Measurements from ENCODE around the gene PIGT. TPM values are rescaled to one million over a fixed set of nuclear protein-coding genes. Genes with fewer than 3 reads are reported as not detected.
"Not testable (repeated sequence)": the region's sequence is repeated elsewhere in the genome, so short reads cannot be mapped to it uniquely, and the experiment has no call there.

The PIGT gene
- total RNA-seq, 1 donor from 2014 or later: 87.7 TPM

DNA sequence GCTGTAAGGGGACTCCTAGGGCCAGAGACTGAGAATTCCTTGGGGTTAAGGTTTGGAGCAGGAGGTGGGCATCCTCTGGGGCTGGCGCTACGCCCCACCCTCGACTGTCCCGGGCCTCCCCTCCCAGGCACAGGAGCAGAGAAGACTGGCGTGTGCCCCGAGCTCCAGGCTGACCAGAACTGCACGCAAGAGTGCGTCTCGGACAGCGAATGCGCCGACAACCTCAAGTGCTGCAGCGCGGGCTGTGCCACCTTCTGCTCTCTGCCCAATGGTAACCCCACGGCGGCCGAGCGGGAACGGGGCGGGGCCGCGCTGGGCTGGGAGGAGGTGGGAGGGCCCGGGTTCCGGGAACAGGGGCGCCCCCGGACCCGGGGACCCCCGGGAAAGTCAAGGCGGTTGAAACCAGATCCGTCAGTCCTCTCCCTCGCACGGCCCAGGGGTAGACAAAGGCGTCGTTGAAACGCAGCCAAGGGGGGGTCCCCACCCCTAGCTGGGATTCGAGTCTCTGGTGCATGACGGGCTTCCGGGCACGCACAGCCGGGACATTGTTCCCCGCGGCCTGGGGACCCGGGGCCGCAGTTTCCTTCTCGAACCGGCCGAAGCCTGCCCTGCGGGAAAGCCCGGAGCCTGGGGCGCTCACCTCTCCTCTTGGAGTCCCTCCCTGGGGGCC, 54.5 kb downstream of the PIGT start:
- Mint-ChIP-seq H3K9me3 (ENCODE audit: low read depth) (peaks cover 7% of the 10 kb centered on the region), H3K27ac (peak overlapping the region; percentile 94), H3K4me3 (ENCODE audit: low read depth) (peak overlapping the region; percentile 82)

GRCh38 chr20:45470937-45471336, 55.0 kb downstream of the PIGT start:
- H3K9me3 Mint-ChIP-seq (ENCODE audit: low read depth): peaks cover 7% of the 10 kb centered on the region
- peaks cover 12% of the 10 kb centered on the region for H3K36me3 Mint-ChIP-seq (ENCODE audit: insufficient read depth)
- H3K4me1 Mint-ChIP-seq (ENCODE audit: low read depth): peaks cover 34% of the 10 kb centered on the region
- TF ChIP-seq, protein P1, sequence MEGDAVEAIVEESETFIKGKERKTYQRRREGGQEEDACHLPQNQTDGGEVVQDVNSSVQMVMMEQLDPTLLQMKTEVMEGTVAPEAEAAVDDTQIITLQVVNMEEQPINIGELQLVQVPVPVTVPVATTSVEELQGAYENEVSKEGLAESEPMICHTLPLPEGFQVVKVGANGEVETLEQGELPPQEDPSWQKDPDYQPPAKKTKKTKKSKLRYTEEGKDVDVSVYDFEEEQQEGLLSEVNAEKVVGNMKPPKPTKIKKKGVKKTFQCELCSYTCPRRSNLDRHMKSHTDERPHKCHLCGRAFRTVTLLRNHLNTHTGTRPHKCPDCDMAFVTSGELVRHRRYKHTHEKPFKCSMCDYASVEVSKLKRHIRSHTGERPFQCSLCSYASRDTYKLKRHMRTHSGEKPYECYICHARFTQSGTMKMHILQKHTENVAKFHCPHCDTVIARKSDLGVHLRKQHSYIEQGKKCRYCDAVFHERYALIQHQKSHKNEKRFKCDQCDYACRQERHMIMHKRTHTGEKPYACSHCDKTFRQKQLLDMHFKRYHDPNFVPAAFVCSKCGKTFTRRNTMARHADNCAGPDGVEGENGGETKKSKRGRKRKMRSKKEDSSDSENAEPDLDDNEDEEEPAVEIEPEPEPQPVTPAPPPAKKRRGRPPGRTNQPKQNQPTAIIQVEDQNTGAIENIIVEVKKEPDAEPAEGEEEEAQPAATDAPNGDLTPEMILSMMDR (IDR thresholded peaks at IDR 0.05; ENCODE audit: unreplicated experiment): peak; percentile 27
- no peaks in the 10 kb centered on the region for H3K27me3 Mint-ChIP-seq
- H3K4me3 Mint-ChIP-seq (ENCODE audit: low read depth): peak overlapping the region; percentile 82
- peak overlapping the region; percentile 91 for H3K27ac Mint-ChIP-seq
- no peak for DNase-seq (ENCODE audit: low spot score, unreplicated experiment)

More for the DNA sequence above, 54.5 kb downstream of the PIGT start:
- Mint-ChIP-seq H3K27me3 (no peaks in the 10 kb centered on the region), H3K4me1 (ENCODE audit: low read depth) (peaks cover 36% of the 10 kb centered on the region), H3K36me3 (ENCODE audit: insufficient read depth) (peaks cover 12% of the 10 kb centered on the region)
- peak; percentile 56 for DNase-seq (ENCODE audit: low spot score, unreplicated experiment)
- TF ChIP-seq, protein P1 (IDR thresholded peaks at IDR 0.05; ENCODE audit: unreplicated experiment): no peak

GRCh38 chr20:45472286-45472685, 56.3 kb downstream of the PIGT start:
- DNase-seq (ENCODE audit: low spot score, unreplicated experiment); H3K27me3 Mint-ChIP-seq; H3K9me3 Mint-ChIP-seq (ENCODE audit: low read depth); H3K27ac Mint-ChIP-seq: not testable (repeated sequence)
- Mint-ChIP-seq H3K36me3 (ENCODE audit: insufficient read depth) (peaks cover 12% of the 10 kb centered on the region), H3K4me3 (ENCODE audit: low read depth) (peak overlapping the region; percentile 45), H3K4me1 (ENCODE audit: low read depth) (peaks cover 30% of the 10 kb centered on the region)

Small RNA genes within 50 kb of the gene (microRNA-seq; reads per million reads assigned to microRNA genes)
- gene MIR6812 (ENCODE audit: borderline number of aligned reads, unreplicated experiment): not detected

Other genes starting within 250 kb of the PIGT start
- not detected in 2 replicates for gene PI3, start 241.2 kb upstream of the PIGT start, total RNA-seq
- not detected in 2 replicates for gene SEMG1, start 209.1 kb upstream of the PIGT start, total RNA-seq
- gene SEMG2, start 194.8 kb upstream of the PIGT start, total RNA-seq: not detected in 2 replicates
- not detected in 2 replicates for gene SLPI, start 161.6 kb upstream of the PIGT start, total RNA-seq
- gene RBPJL, start 109.3 kb upstream of the PIGT start, total RNA-seq: 1.4 and 1.5 TPM in 2 replicates
- 0.20 TPM in 1 of 2 replicates, not detected in the other for gene MATN4, start 107.8 kb upstream of the PIGT start, total RNA-seq
- 112 and 121 TPM in 2 replicates for gene SDC4, start 67.7 kb upstream of the PIGT start, total RNA-seq
- 31.1 and 31.9 TPM in 2 replicates for gene SYS1, start 53.0 kb upstream of the PIGT start, total RNA-seq
- gene TP53TG5, start 37.8 kb upstream of the PIGT start, total RNA-seq: not detected in 2 replicates
- 22.0 and 23.2 TPM in 2 replicates for gene DBNDD2, start 7.9 kb upstream of the PIGT start, total RNA-seq
- 161 and 188 TPM in 2 replicates for gene WFDC2, start 53.6 kb downstream of the PIGT start, total RNA-seq
- not detected in 2 replicates for gene SPINT3, start 99.5 kb downstream of the PIGT start, total RNA-seq
- gene WFDC6, start 123.3 kb downstream of the PIGT start, total RNA-seq: not detected in 2 replicates
- gene EPPIN, start 131.3 kb downstream of the PIGT start, total RNA-seq: not detected in 2 replicates
- not detected in 2 replicates for gene WFDC8, start 163.1 kb downstream of the PIGT start, total RNA-seq
- not detected in 2 replicates for gene WFDC10A, start 213.6 kb downstream of the PIGT start, total RNA-seq
- not detected in 2 replicates for gene WFDC9, start 215.1 kb downstream of the PIGT start, total RNA-seq

All from progenitor cell of endocrine pancreas (in vitro differentiated cells).